ENCODE measurements around the gene HIRIP3.

DNA sequence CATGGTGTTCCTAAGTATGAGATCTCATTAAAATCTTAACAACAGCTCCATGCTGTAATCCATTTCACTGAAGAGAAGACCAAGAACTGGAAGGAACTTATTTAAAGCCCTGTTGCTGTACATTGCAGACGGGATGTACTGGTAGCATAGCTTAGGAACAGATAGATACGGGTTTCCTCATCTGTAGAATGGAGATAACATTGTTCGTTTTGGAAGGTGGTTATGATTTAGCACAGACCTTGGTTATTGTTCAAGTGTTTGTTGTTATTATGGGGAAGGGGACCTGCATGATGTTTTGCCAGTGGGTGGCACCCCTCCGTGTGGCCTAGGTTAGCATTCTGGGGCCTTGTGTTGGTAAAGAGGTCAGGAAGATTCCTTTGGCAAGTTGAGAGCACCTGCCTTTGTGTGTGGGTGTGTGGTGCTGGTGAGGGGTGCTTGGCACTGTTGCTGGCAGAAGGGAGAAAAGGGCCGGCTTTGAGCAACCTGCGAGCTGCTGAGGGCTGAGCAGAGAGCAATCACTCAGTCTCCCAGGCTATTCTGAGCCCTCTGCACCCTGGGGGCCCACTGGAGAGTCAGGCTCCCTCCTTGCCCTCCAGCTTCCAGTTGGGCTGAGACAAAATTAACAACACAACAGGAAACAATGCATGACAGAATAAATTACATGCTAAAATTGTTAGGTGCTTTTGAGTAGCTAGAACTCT is 19.5 kb downstream of the HIRIP3 start:
- no peak for TF ChIP-seq POLR2AphosphoS5 (IDR thresholded peaks at IDR 0.05; ENCODE audit: low read depth)
- TF ChIP-seq, protein P1, sequence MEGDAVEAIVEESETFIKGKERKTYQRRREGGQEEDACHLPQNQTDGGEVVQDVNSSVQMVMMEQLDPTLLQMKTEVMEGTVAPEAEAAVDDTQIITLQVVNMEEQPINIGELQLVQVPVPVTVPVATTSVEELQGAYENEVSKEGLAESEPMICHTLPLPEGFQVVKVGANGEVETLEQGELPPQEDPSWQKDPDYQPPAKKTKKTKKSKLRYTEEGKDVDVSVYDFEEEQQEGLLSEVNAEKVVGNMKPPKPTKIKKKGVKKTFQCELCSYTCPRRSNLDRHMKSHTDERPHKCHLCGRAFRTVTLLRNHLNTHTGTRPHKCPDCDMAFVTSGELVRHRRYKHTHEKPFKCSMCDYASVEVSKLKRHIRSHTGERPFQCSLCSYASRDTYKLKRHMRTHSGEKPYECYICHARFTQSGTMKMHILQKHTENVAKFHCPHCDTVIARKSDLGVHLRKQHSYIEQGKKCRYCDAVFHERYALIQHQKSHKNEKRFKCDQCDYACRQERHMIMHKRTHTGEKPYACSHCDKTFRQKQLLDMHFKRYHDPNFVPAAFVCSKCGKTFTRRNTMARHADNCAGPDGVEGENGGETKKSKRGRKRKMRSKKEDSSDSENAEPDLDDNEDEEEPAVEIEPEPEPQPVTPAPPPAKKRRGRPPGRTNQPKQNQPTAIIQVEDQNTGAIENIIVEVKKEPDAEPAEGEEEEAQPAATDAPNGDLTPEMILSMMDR (IDR thresholded peaks at IDR 0.05; ENCODE audit: insufficient read depth, low read length) = no peak
- TF ChIP-seq, protein P2, sequence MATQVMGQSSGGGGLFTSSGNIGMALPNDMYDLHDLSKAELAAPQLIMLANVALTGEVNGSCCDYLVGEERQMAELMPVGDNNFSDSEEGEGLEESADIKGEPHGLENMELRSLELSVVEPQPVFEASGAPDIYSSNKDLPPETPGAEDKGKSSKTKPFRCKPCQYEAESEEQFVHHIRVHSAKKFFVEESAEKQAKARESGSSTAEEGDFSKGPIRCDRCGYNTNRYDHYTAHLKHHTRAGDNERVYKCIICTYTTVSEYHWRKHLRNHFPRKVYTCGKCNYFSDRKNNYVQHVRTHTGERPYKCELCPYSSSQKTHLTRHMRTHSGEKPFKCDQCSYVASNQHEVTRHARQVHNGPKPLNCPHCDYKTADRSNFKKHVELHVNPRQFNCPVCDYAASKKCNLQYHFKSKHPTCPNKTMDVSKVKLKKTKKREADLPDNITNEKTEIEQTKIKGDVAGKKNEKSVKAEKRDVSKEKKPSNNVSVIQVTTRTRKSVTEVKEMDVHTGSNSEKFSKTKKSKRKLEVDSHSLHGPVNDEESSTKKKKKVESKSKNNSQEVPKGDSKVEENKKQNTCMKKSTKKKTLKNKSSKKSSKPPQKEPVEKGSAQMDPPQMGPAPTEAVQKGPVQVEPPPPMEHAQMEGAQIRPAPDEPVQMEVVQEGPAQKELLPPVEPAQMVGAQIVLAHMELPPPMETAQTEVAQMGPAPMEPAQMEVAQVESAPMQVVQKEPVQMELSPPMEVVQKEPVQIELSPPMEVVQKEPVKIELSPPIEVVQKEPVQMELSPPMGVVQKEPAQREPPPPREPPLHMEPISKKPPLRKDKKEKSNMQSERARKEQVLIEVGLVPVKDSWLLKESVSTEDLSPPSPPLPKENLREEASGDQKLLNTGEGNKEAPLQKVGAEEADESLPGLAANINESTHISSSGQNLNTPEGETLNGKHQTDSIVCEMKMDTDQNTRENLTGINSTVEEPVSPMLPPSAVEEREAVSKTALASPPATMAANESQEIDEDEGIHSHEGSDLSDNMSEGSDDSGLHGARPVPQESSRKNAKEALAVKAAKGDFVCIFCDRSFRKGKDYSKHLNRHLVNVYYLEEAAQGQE (IDR thresholded peaks at IDR 0.05; ENCODE audit: insufficient replicate concordance, low read depth) = no peak
- TF ChIP-seq GABPA (IDR thresholded peaks at IDR 0.05; ENCODE audit: low read depth) = no peak
